K562 (cell line): ENCODE measurements around the gene NAGLU. TPM values are rescaled to one million over a fixed set of nuclear protein-coding genes. Genes with fewer than 3 reads are reported as not detected.
A peak's percentile ranks its signal among the peaks of the same experiment; 100 is the strongest.

Experiments
- CBX8 ChIP-seq: fragments of 200-600 bp; sonication (generic); IDR thresholded peaks from 2 replicates; pipeline ENCODE4 v1.6.1; 2012; ENCODE audit warnings: borderline replicate concordance, mixed run types, low read depth, mild to moderate bottlenecking, moderate library complexity, mixed read lengths, low read length, control low read depth, inconsistent platforms; ENCODE audit not compliant: poor library complexity, severe bottlenecking; ENCODE audit errors: extremely low read depth
- DMBX1 ChIP-seq: fragments of 250-450 bp; sonication (Bioruptor Pico); IDR thresholded peaks from 2 replicates; pipeline ENCODE4 v1.8.0; 2022; ENCODE audit warnings: inconsistent platforms, mild to moderate bottlenecking, moderate library complexity, borderline replicate concordance
- EP400 ChIP-seq: fragments of 450-650 bp; IDR thresholded peaks from 2 replicates; pipeline ENCODE4 v1.6.1; 2017; ENCODE audit warnings: antibody characterized with exemption, mild to moderate bottlenecking, moderate library complexity
- GTF2F1 ChIP-seq: IDR thresholded peaks from 2 replicates; pipeline ENCODE4 v1.6.1; 2011; ENCODE audit warnings: low read depth, low read length, improper control_type of control experiment
- MAFF ChIP-seq: IDR thresholded peaks from 2 replicates; pipeline ENCODE4 v1.6.1; 2012; ENCODE audit warnings: low read length, improper control_type of control experiment
- NFIC ChIP-seq: fragments of 450-650 bp; IDR thresholded peaks from 2 replicates; pipeline ENCODE4 v1.6.1; 2017; ENCODE audit warnings: mild to moderate bottlenecking, inconsistent platforms
- NFRKB ChIP-seq: fragments of 450-650 bp; IDR thresholded peaks from 2 replicates; pipeline ENCODE4 v1.6.1; 2016; ENCODE audit warnings: low read depth
- SMARCA4 ChIP-seq: fragments of 450-650 bp; IDR thresholded peaks from 2 replicates; pipeline ENCODE4 v1.6.1; 2016
- SREBF2 ChIP-seq: sonication (generic); formaldehyde crosslinking; IDR thresholded peaks from 2 replicates; pipeline ENCODE4 v1.4.0; 2020; ENCODE audit warnings: mild to moderate bottlenecking, missing genetic modification reagents
- SRF ChIP-seq, 2 experiments: fragments of 250-450, 450-650 bp in 1 of 2; sonication (Bioruptor Pico) in 1 of 2; sonication (generic) in 1 of 2; formaldehyde crosslinking; IDR thresholded peaks; 2 replicates each; pipeline versions ENCODE4 v1.5.0 to v1.5.1; 2020 to 2022; ENCODE audit warnings: mild to moderate bottlenecking in 1 of 2, missing genetic modification reagents in 1 of 2
- STAT5B ChIP-seq: fragments of 250-450 bp; sonication (Bioruptor Pico); IDR thresholded peaks from 2 replicates; pipeline ENCODE4 v1.8.0; 2021; ENCODE audit warnings: mild to moderate bottlenecking, inconsistent platforms
- TSC22D4 ChIP-seq: fragments of 450-650 bp; IDR thresholded peaks from 2 replicates; pipeline ENCODE4 v1.6.1; 2016; ENCODE audit warnings: missing genetic modification characterization, missing biosample characterization, control low read depth
- ZNF143 ChIP-seq: sonication (generic); formaldehyde crosslinking; IDR thresholded peaks from 2 replicates; pipeline ENCODE4 v1.9.0; 2022; ENCODE audit warnings: mild to moderate bottlenecking, missing genetic modification reagents
- ZNF431 ChIP-seq: sonication (generic); formaldehyde crosslinking; IDR thresholded peaks from 2 replicates; pipeline ENCODE4 v1.8.0; 2022; ENCODE audit warnings: mild to moderate bottlenecking, missing genetic modification reagents
- ZNF589 ChIP-seq: fragments of 200-800 bp; sonication (Bioruptor generic); IDR thresholded peaks from 2 replicates; pipeline ENCODE4 v1.6.1; 2016; ENCODE audit warnings: low read depth, missing genetic modification characterization, missing compliant biosample characterization
- polyA plus RNA-seq, 8 experiments: library from polyadenylated mRNA; depleted of rRNA in 4 of 8; stranded (reverse) in 5 of 8; unstranded in 3 of 8; fragments of >200 nt; fragmentation: Nextera tagmentation in 2 of 8; fragmentation: Illumina TruSeq in 1 of 8; extraction: Ambion mirVana in 2 of 8; extraction: Trizol in 1 of 8; gene quantifications; 2 replicates each; pipeline versions ENCODE4 v1.2.1 to v1.2.3, GENCODE V29; 2011 to 2014; ENCODE audit warnings: inconsistent platforms in 1 of 8, missing spikeins in 1 of 8
- total RNA-seq, 7 experiments: library from RNA; depleted of rRNA in 6 of 7; stranded (reverse); fragments of >200 nt in 6 of 7; fragmentation: Illumina TruSeq in 2 of 7; extraction: Trizol in 2 of 7; gene quantifications; 2 replicates each; pipeline versions ENCODE4 v1.2.1 to v1.2.3, GENCODE V29; 2011 to 2021; ENCODE audit warnings: low replicate concordance in 1 of 7
- TF ChIP-seq, protein P1 (sequence below): fragments of 450-650 bp; IDR thresholded peaks from 2 replicates; pipeline ENCODE4 v1.6.1; 2017; ENCODE audit warnings: antibody characterized with exemption
- TF ChIP-seq, protein P2 (sequence below): sonication (generic); formaldehyde crosslinking; IDR thresholded peaks from 2 replicates; pipeline ENCODE4 v1.8.0; 2023; ENCODE audit warnings: mild to moderate bottlenecking, missing genetic modification reagents
- TF ChIP-seq, protein P3 (sequence below): fragments of 250-450 bp; sonication (Bioruptor Pico); IDR thresholded peaks from 2 replicates; pipeline ENCODE4 v1.4.0; 2020; ENCODE audit warnings: mild to moderate bottlenecking, moderate library complexity
- TF ChIP-seq, protein P4 (sequence below): fragments of 250-450 bp; sonication (Bioruptor Pico); IDR thresholded peaks from 2 replicates; pipeline ENCODE4 v1.5.0; 2021

NAGLU gene
- total and polyA plus RNA-seq, 9 of the 15 experiments (the other 6 are each of a cell fraction or from before 2014, with no cell fraction given) = 0.04 to 21.5 (median 8.5) TPM

DNA sequence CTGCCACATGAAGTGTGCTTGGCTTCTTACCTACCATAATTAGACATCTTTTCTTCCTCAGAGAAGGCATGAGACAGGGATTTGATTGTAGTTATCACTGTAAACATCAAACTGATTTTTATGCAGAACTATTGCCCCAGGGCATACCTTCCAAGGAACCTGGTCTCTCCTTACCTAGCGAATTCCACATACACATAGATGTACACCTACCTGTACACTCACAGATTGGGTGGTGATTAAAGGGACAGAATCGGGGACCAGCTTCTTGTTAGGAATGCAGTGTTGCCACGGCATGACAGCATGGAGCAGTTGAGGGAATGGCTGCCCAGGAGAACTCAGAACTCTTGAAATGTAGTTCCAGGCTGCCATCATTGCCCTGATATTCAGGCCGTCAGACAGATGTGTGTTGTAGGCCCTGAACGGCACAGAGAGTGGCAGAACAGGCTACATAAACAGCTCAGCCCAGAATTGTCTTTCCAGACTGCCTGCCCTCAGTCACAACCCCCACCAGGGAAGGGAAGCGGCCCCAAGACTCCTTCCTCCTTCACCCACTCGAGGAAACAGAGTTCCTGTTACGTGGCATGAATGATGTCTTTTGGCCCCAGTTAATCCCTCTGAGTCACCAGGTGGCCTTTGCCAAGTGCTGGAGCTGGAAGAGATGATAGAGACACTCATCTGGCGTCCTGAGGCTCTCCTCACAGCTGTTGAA is 17.8 kb upstream of the NAGLU start (continued):
- TF ChIP-seq, protein P1, sequence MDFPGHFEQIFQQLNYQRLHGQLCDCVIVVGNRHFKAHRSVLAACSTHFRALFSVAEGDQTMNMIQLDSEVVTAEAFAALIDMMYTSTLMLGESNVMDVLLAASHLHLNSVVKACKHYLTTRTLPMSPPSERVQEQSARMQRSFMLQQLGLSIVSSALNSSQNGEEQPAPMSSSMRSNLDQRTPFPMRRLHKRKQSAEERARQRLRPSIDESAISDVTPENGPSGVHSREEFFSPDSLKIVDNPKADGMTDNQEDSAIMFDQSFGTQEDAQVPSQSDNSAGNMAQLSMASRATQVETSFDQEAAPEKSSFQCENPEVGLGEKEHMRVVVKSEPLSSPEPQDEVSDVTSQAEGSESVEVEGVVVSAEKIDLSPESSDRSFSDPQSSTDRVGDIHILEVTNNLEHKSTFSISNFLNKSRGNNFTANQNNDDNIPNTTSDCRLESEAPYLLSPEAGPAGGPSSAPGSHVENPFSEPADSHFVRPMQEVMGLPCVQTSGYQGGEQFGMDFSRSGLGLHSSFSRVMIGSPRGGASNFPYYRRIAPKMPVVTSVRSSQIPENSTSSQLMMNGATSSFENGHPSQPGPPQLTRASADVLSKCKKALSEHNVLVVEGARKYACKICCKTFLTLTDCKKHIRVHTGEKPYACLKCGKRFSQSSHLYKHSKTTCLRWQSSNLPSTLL = no peak
- TF ChIP-seq, protein P2, sequence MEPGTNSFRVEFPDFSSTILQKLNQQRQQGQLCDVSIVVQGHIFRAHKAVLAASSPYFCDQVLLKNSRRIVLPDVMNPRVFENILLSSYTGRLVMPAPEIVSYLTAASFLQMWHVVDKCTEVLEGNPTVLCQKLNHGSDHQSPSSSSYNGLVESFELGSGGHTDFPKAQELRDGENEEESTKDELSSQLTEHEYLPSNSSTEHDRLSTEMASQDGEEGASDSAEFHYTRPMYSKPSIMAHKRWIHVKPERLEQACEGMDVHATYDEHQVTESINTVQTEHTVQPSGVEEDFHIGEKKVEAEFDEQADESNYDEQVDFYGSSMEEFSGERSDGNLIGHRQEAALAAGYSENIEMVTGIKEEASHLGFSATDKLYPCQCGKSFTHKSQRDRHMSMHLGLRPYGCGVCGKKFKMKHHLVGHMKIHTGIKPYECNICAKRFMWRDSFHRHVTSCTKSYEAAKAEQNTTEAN = no peak
- TF ChIP-seq, protein P3, sequence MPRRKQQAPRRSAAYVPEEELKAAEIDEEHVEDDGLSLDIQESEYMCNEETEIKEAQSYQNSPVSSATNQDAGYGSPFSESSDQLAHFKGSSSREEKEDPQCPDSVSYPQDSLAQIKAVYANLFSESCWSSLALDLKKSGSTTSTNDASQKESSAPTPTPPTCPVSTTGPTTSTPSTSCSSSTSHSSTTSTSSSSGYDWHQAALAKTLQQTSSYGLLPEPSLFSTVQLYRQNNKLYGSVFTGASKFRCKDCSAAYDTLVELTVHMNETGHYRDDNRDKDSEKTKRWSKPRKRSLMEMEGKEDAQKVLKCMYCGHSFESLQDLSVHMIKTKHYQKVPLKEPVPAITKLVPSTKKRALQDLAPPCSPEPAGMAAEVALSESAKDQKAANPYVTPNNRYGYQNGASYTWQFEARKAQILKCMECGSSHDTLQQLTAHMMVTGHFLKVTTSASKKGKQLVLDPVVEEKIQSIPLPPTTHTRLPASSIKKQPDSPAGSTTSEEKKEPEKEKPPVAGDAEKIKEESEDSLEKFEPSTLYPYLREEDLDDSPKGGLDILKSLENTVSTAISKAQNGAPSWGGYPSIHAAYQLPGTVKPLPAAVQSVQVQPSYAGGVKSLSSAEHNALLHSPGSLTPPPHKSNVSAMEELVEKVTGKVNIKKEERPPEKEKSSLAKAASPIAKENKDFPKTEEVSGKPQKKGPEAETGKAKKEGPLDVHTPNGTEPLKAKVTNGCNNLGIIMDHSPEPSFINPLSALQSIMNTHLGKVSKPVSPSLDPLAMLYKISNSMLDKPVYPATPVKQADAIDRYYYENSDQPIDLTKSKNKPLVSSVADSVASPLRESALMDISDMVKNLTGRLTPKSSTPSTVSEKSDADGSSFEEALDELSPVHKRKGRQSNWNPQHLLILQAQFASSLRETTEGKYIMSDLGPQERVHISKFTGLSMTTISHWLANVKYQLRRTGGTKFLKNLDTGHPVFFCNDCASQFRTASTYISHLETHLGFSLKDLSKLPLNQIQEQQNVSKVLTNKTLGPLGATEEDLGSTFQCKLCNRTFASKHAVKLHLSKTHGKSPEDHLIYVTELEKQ (CRISPR knock-in tag) = no peak
- TF ChIP-seq EP400 (peak; percentile 54), SREBF2 (CRISPR knock-in tag) (no peak), MAFF (no peak), NFRKB (0 out of 2 replicates have a peak, but pooled peaks have one; percentile 10), ZNF143 (CRISPR knock-in tag) (no peak), STAT5B (CRISPR knock-in tag) (no peak), GTF2F1 (no peak), DMBX1 (CRISPR knock-in tag) (no peak), TSC22D4 (tag) (no peak), CBX8 (no peak), SRF (CRISPR knock-in tag; IDR thresholded peaks at IDR 0.05) (no peak), ZNF589 (0 out of 2 replicates have a peak, but pooled peaks have one; percentile 11), SMARCA4 (peak; percentile 51), NFIC (peak; percentile 72), ZNF431 (CRISPR knock-in tag) (no peak)
- TF ChIP-seq, protein P4, sequence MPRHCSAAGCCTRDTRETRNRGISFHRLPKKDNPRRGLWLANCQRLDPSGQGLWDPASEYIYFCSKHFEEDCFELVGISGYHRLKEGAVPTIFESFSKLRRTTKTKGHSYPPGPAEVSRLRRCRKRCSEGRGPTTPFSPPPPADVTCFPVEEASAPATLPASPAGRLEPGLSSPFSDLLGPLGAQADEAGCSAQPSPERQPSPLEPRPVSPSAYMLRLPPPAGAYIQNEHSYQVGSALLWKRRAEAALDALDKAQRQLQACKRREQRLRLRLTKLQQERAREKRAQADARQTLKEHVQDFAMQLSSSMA (CRISPR knock-in tag) = no peak
